Panc1 (cell line): ENCODE data around the gene KCNC3. TPM values are rescaled to one million over a fixed set of nuclear protein-coding genes. Genes with fewer than 3 reads are reported as not detected.

ENCODE experiments used
- ATAC-seq: fragments of 200-7000 bp; cut with Tn5 transposase; 2 replicates; pipeline ENCODE4 v1.9.1; 2020; ENCODE audit warnings: mild to moderate bottlenecking, moderate library complexity
- BruUV-seq: library from RNA; stranded (reverse); fragments of 400-500 nt; replicated peaks from 2 replicates; lab custom pipeline; 2021; lab: Mats Ljungman, UMichigan
- CTCF ChIA-PET: fragments of 300-600 bp; sonication (Branson Sonifier 250); formaldehyde crosslinking; loops from one replicate; lab custom pipeline; 2022; ENCODE audit warnings: antibody characterized with exemption; lab: Charles Lee
- POLR2A ChIA-PET: fragments of 300-600 bp; sonication (Branson Sonifier 250); formaldehyde crosslinking; loops from one replicate; lab custom pipeline; 2022; ENCODE audit warnings: antibody characterized with exemption; lab: Charles Lee
- DNase-seq: peaks from one replicate; pipeline ENCODE4 v3.0.0-alpha.2; 2010; ENCODE audit warnings: low read depth, low spot score
- H3K27ac ChIP-seq: 2 replicates; pipeline ENCODE4 v1.5.1; 2011; ENCODE audit warnings: mild to moderate bottlenecking, low read length, inconsistent platforms
- H3K27me3 ChIP-seq: fragments of 200-500 bp; sonication (Bioruptor generic); 2 replicates; pipeline ENCODE4 v1.6.0; 2014; ENCODE audit warnings: low read length, inconsistent platforms; ENCODE audit not compliant: control insufficient read depth, insufficient read depth
- H3K36me3 ChIP-seq: fragments of 200-500 bp; sonication (Bioruptor generic); 2 replicates; pipeline ENCODE4 v1.5.1; 2014; ENCODE audit warnings: inconsistent platforms, mild to moderate bottlenecking, low read length, moderate library complexity; ENCODE audit not compliant: control insufficient read depth, insufficient read depth
- H3K4me1 ChIP-seq: 2 replicates; pipeline ENCODE4 v1.5.1; 2011; ENCODE audit warnings: inconsistent platforms, mild to moderate bottlenecking, low read length, moderate library complexity; ENCODE audit not compliant: control insufficient read depth, insufficient read depth
- H3K4me3 ChIP-seq, 2 experiments: 2 replicates each; pipeline ENCODE4 v1.5.1; 2011 to 2012; ENCODE audit warnings: low read depth in 2 of 2, low read length in 2 of 2, mild to moderate bottlenecking in 2 of 2, inconsistent platforms in 1 of 2, moderate library complexity in 1 of 2
- H3K9me3 ChIP-seq: fragments of 200-500 bp; sonication (Bioruptor generic); 2 replicates; pipeline ENCODE4 v1.5.1; 2014; ENCODE audit warnings: low read depth, mild to moderate bottlenecking, inconsistent platforms, low read length, moderate library complexity; ENCODE audit not compliant: control insufficient read depth, insufficient read depth
- POLR2AphosphoS5 ChIP-seq: IDR thresholded peaks from 2 replicates; pipeline ENCODE4 v1.6.1; 2012; ENCODE audit warnings: mild to moderate bottlenecking, low read depth, low read length, moderate library complexity
- SIN3A ChIP-seq: IDR thresholded peaks from 2 replicates; pipeline ENCODE4 v1.6.1; 2012; ENCODE audit warnings: low read depth, mild to moderate bottlenecking, low read length, moderate library complexity, borderline replicate concordance; ENCODE audit not compliant: insufficient read depth
- TCF7L2 ChIP-seq: IDR thresholded peaks from 2 replicates; pipeline ENCODE4 v1.6.1; 2011; ENCODE audit warnings: mild to moderate bottlenecking, low read depth, low read length, inconsistent platforms
- in situ Hi-C: cut with HindIII; loops from 2 replicates; pipeline ENCODE4 v1.10.0; 2016; ENCODE audit warnings: low sequenced_read_pairs, low pct_unique_long_range_greater_than_20kb
- intact Hi-C: fragments of 100-400 bp; cut with micrococcal nuclease; formaldehyde crosslinking; loops from one replicate; pipeline ENCODE4 v1.10.0; 2022; ENCODE audit not compliant: unreplicated experiment
- total RNA-seq: library from RNA; stranded (reverse); gene quantifications from one replicate; pipeline ENCODE4 v1.2.1, GENCODE V29; 2021; ENCODE audit not compliant: unreplicated experiment
- TF ChIP-seq, protein P1 (sequence below), 2 experiments: IDR thresholded peaks; 2 replicates each; pipeline ENCODE4 v1.6.1; 2011 to 2012; ENCODE audit warnings: low read depth in 2 of 2, control low read depth in 1 of 2, low read length in 1 of 2, mild to moderate bottlenecking in 1 of 2, moderate library complexity in 1 of 2; ENCODE audit not compliant: insufficient read depth in 1 of 2
- TF ChIP-seq, protein P2 (sequence below): fragments of 450-650 bp; IDR thresholded peaks from 2 replicates; pipeline ENCODE4 v1.5.1; 2017; ENCODE audit warnings: mild to moderate bottlenecking

KCNC3 gene
- total RNA-seq, 1 experiment from 2014 or later = 10.8 TPM

DNA sequence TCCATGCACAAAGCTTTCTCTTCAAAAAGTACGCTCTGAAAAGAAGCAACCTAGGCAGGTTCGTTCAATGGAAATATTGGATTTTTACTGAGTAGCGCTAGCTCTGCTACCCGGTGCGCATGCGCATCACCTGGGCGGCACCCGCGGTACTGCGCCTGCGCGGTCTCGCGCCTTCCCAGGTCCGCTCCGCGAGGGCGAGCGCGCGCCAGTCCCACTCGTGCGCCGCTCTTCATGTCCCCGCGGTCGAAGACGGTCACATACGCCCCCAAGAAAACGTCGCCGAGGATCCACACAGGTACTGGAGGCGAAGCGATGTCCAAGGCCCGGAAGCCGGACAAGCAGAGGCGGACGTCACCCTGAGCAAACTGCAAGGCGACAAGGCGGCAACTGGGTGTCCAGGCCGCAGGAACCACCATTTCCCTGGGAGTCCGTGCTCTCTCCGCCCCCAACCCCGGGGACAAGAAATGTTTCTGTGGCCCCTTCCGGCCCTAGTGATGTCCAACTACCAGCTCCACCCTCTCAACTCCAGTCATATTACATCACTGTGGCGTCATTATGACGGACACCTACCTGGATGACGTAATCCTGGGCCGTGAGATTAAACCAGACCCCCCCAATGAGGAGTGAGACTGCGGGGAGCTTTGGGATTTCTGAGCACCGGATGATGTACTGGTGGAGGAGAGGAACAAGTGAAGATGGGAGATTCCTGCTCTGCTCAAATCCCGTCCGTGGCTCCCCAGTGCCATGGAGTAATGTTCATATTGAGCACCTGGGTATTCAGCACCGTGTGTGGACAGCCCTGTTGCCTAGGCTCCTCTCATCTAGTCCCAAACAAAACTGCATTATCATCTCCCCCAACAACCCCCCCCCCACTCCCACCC is 4.8 kb upstream of the KCNC3 start:
- Histone ChIP-seq H3K4me3 (peak overlapping the region; percentile 45 to 73), H3K27ac (peak overlapping the region; percentile 81), H3K9me3 (no peaks in the 10 kb centered on the region), H3K36me3 (no peaks in the 10 kb centered on the region), H3K27me3 (no peaks in the 10 kb centered on the region), H3K4me1 (peaks cover 9% of the 10 kb centered on the region)
- in situ Hi-C loops = no loop called here
- ChIA-PET POLR2A (no interaction called here), CTCF (interaction anchor here (0.6 kb wide), 1 partner anchor 28 kb away, joined by 6 read pairs; no protein-coding TSS in a partner anchor)
- peak; percentile 30 for ATAC-seq
- no TSS peak for BruUV-seq
- intact Hi-C loops = no loop called here
- TF ChIP-seq, protein P1, sequence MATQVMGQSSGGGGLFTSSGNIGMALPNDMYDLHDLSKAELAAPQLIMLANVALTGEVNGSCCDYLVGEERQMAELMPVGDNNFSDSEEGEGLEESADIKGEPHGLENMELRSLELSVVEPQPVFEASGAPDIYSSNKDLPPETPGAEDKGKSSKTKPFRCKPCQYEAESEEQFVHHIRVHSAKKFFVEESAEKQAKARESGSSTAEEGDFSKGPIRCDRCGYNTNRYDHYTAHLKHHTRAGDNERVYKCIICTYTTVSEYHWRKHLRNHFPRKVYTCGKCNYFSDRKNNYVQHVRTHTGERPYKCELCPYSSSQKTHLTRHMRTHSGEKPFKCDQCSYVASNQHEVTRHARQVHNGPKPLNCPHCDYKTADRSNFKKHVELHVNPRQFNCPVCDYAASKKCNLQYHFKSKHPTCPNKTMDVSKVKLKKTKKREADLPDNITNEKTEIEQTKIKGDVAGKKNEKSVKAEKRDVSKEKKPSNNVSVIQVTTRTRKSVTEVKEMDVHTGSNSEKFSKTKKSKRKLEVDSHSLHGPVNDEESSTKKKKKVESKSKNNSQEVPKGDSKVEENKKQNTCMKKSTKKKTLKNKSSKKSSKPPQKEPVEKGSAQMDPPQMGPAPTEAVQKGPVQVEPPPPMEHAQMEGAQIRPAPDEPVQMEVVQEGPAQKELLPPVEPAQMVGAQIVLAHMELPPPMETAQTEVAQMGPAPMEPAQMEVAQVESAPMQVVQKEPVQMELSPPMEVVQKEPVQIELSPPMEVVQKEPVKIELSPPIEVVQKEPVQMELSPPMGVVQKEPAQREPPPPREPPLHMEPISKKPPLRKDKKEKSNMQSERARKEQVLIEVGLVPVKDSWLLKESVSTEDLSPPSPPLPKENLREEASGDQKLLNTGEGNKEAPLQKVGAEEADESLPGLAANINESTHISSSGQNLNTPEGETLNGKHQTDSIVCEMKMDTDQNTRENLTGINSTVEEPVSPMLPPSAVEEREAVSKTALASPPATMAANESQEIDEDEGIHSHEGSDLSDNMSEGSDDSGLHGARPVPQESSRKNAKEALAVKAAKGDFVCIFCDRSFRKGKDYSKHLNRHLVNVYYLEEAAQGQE (IDR thresholded peaks at IDR 0.05; ENCODE audit: insufficient read depth in 1 of 2, low read depth in 2 of 2, low read length in 1 of 2) = no peak
- no peak for TF ChIP-seq SIN3A
- peak; percentile 58; the same call in 1 of the 2 replicates for TF ChIP-seq TCF7L2
- TF ChIP-seq, protein P2, sequence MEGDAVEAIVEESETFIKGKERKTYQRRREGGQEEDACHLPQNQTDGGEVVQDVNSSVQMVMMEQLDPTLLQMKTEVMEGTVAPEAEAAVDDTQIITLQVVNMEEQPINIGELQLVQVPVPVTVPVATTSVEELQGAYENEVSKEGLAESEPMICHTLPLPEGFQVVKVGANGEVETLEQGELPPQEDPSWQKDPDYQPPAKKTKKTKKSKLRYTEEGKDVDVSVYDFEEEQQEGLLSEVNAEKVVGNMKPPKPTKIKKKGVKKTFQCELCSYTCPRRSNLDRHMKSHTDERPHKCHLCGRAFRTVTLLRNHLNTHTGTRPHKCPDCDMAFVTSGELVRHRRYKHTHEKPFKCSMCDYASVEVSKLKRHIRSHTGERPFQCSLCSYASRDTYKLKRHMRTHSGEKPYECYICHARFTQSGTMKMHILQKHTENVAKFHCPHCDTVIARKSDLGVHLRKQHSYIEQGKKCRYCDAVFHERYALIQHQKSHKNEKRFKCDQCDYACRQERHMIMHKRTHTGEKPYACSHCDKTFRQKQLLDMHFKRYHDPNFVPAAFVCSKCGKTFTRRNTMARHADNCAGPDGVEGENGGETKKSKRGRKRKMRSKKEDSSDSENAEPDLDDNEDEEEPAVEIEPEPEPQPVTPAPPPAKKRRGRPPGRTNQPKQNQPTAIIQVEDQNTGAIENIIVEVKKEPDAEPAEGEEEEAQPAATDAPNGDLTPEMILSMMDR = no peak
- TF ChIP-seq POLR2AphosphoS5 = peak; percentile 58; the same call in 1 of the 2 replicates
- no peak for DNase-seq

DNA sequence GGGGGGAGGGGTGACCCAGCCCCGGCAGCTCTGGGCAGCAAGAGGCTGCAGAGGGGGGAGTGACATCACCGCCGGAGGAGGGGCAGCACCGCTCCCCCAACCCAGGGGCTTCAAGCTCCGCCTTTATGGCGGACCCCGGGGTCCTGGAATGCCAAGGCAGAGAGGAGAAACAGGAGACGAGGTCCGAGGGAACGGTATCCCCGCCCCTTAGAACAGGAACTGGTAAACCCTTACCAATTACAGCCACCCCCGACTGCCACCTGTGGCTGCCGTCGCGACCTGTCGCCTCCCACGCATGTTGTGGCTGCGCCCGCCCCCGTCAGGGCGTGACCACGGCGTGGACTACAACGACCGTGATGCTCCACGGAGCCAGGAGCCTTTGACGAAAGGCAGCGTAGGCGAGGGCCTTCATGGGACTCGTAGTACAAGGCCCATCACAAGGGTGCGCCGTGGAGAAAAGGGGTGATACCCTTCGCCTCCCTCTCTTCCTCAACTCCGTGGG is 4.1 kb upstream of the KCNC3 start:
- Histone ChIP-seq H3K36me3 (no peaks in the 10 kb centered on the region), H3K4me3 (peak overlapping the region; percentile 45 to 73), H3K4me1 (peaks cover 9% of the 10 kb centered on the region), H3K27me3 (no peaks in the 10 kb centered on the region), H3K27ac (peak overlapping the region; percentile 81), H3K9me3 (no peaks in the 10 kb centered on the region)
- ChIA-PET POLR2A (no interaction called here), CTCF (no interaction called here)
- in situ Hi-C loops (no loop called here), intact Hi-C loops (no loop called here)
- BruUV-seq = no TSS peak
- 0 out of 2 replicates have a peak, but pooled peaks have one; percentile 7 for TF ChIP-seq POLR2AphosphoS5
- TF ChIP-seq SIN3A = no peak
- peak; percentile 76 for ATAC-seq
- DNase-seq = peak; percentile 72
